ENCODE measurements around the gene DSTN. TPM values are rescaled to one million over a fixed set of nuclear protein-coding genes. Genes with fewer than 3 reads are reported as not detected.

The DSTN gene
- total and polyA plus RNA-seq, 2 donors (not counting 3 experiments of a cell fraction or from before 2014, with no cell fraction given) = 66.1 to 300 TPM

DNA sequence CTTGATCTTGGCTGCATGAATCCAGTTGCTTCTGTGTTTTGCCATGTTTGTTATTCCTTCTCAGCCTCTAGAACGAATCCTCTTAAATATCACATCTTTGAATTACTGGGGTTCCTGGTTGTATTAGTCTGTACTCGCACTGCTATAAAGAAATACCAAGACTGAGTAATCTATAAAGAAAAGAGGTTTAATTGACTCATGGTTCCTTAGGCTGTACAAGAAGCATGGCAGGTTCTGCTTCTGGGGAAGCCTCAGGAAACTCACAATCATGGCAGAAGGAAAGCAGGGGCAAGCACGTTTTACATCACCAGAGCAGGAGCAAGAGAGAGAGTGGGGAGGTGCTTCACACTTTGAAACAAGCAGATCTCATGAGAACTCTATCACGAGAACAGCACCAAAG is 20.7 kb upstream of the DSTN start:
- H3K79me2 ChIP-seq (ENCODE audit: control insufficient read depth, insufficient read depth, low read length) = no peaks in the 10 kb centered on the region
- no peak for FAIRE-seq
- dilution Hi-C loops (cut with MboI; ENCODE audit: extremely low pct_ligation_motif_present, low sequenced_read_pairs) (no loop called here), intact Hi-C loops (cut with micrococcal nuclease) (no loop called here)
- ChIA-PET CTCF (no interaction called here), POLR2A (no interaction called here)
- DNase-seq (ENCODE audit: low read depth, low spot score) = no peak
- no peaks in the 10 kb centered on the region for H3K36me3 ChIP-seq (ENCODE audit: control insufficient read depth in 2 of 2, extremely low read depth in 1 of 2, insufficient read depth in 2 of 2, low read length in 2 of 2)
- no TSS peak for BruUV-seq (replicated peaks)
- H3K9ac ChIP-seq (replicated peaks; ENCODE audit: extremely low read depth, insufficient read depth, low read length) = no peak overlapping the region
- H3K27ac ChIP-seq (ENCODE audit: insufficient read depth, low read depth, low read length) = no peak overlapping the region
- no peaks in the 10 kb centered on the region for H3K27me3 ChIP-seq (ENCODE audit: control insufficient read depth in 2 of 2, insufficient read depth in 2 of 2, low read length in 2 of 2)
- no peak overlapping the region for H3K4me3 ChIP-seq (replicated peaks in 1 of 3; ENCODE audit: insufficient read depth in 1 of 3, low read depth in 1 of 3, low read length in 3 of 3)
- H3K4me2 ChIP-seq (ENCODE audit: insufficient read depth, low read length) = no peak overlapping the region
- H3K4me1 ChIP-seq (ENCODE audit: control insufficient read depth, extremely low read depth, insufficient read depth, low read length) = no peaks in the 10 kb centered on the region
- TF ChIP-seq GATA2 (IDR thresholded peaks at IDR 0.05; ENCODE audit: insufficient read depth, insufficient read length, low read depth, low read length) (no peak), POLR2A (IDR thresholded peaks at IDR 0.05; ENCODE audit: low read depth, low read length) (no peak), MYC (IDR thresholded peaks at IDR 0.05; ENCODE audit: low read depth, low read length) (no peak)
- no peak overlapping the region for H2AFZ ChIP-seq (ENCODE audit: low read depth, low read length)
- no peaks in the 10 kb centered on the region for H3K9me1 ChIP-seq (replicated peaks; ENCODE audit: control insufficient read depth, extremely low read depth, insufficient read depth, low read length)
- no peaks in the 10 kb centered on the region for H3K9me3 ChIP-seq (replicated peaks; ENCODE audit: control insufficient read depth, insufficient read depth, low read length)
- no peaks in the 10 kb centered on the region for H4K20me1 ChIP-seq (replicated peaks; ENCODE audit: control insufficient read depth, extremely low read depth, insufficient read depth, low read length)

DNA sequence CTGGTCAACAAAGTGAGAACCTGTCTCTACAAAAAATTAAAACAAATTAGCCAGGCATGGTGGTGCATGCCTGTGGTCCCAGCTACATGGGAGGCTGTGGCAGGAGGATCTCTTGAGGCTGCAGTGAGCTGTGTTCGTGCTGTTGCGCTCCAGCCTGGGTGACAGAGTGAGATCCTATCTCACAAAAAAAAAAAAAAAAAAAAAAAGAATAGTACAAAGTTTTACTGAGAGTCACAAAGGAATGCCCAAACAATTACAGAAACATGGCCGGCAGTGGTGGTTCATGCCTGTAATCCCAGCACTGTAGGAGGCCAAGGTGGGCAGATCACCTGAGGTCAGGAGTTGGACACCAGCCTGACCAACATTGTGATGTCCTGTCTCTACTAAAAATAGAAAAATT is 14.8 kb upstream of the DSTN start:
- POLR2A ChIA-PET = no interaction called here
- DNase-seq (ENCODE audit: low read depth, low spot score) (no peak), FAIRE-seq (no peak)
- Histone ChIP-seq H3K4me3 (replicated peaks in 1 of 3; ENCODE audit: insufficient read depth in 1 of 3, low read depth in 1 of 3, low read length in 3 of 3) (no peak overlapping the region), H3K27me3 (ENCODE audit: control insufficient read depth in 2 of 2, insufficient read depth in 2 of 2, low read length in 2 of 2) (no peaks in the 10 kb centered on the region), H3K4me2 (ENCODE audit: insufficient read depth, low read length) (no peak overlapping the region), H3K4me1 (ENCODE audit: control insufficient read depth, extremely low read depth, insufficient read depth, low read length) (peaks cover 35% of the 10 kb centered on the region), H2AFZ (ENCODE audit: low read depth, low read length) (no peak overlapping the region), H3K9me1 (replicated peaks; ENCODE audit: control insufficient read depth, extremely low read depth, insufficient read depth, low read length) (no peaks in the 10 kb centered on the region), H3K9me3 (replicated peaks; ENCODE audit: control insufficient read depth, insufficient read depth, low read length) (no peaks in the 10 kb centered on the region), H3K79me2 (ENCODE audit: control insufficient read depth, insufficient read depth, low read length) (no peaks in the 10 kb centered on the region), H3K36me3 (ENCODE audit: control insufficient read depth in 2 of 2, extremely low read depth in 1 of 2, insufficient read depth in 2 of 2, low read length in 2 of 2) (no peaks in the 10 kb centered on the region), H4K20me1 (replicated peaks; ENCODE audit: control insufficient read depth, extremely low read depth, insufficient read depth, low read length) (no peaks in the 10 kb centered on the region), H3K9ac (replicated peaks; ENCODE audit: extremely low read depth, insufficient read depth, low read length) (no peak overlapping the region), H3K27ac (ENCODE audit: insufficient read depth, low read depth, low read length) (no peak overlapping the region)
- TF ChIP-seq POLR2AphosphoS5 (IDR thresholded peaks at IDR 0.05; ENCODE audit: insufficient read depth, low read depth, low read length) (no peak), FOS (IDR thresholded peaks at IDR 0.05; ENCODE audit: borderline replicate concordance, insufficient read depth, low read length) (no peak), JUN (IDR thresholded peaks at IDR 0.05; ENCODE audit: borderline replicate concordance, insufficient read depth, insufficient read length, low read depth) (no peak), EZH2 (IDR thresholded peaks at IDR 0.05; ENCODE audit: borderline replicate concordance, low read depth, low read length, severe bottlenecking) (no peak), GATA2 (IDR thresholded peaks at IDR 0.05; ENCODE audit: insufficient read depth, insufficient read length, low read depth, low read length) (no peak), POLR2A (IDR thresholded peaks at IDR 0.05; ENCODE audit: low read depth, low read length) (no peak), MYC (IDR thresholded peaks at IDR 0.05; ENCODE audit: low read depth, low read length) (no peak)
- TF ChIP-seq, protein P1, sequence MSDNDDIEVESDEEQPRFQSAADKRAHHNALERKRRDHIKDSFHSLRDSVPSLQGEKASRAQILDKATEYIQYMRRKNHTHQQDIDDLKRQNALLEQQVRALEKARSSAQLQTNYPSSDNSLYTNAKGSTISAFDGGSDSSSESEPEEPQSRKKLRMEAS (IDR thresholded peaks at IDR 0.05; ENCODE audit: insufficient read depth, insufficient read length) = no peak
- TF ChIP-seq, protein P2, sequence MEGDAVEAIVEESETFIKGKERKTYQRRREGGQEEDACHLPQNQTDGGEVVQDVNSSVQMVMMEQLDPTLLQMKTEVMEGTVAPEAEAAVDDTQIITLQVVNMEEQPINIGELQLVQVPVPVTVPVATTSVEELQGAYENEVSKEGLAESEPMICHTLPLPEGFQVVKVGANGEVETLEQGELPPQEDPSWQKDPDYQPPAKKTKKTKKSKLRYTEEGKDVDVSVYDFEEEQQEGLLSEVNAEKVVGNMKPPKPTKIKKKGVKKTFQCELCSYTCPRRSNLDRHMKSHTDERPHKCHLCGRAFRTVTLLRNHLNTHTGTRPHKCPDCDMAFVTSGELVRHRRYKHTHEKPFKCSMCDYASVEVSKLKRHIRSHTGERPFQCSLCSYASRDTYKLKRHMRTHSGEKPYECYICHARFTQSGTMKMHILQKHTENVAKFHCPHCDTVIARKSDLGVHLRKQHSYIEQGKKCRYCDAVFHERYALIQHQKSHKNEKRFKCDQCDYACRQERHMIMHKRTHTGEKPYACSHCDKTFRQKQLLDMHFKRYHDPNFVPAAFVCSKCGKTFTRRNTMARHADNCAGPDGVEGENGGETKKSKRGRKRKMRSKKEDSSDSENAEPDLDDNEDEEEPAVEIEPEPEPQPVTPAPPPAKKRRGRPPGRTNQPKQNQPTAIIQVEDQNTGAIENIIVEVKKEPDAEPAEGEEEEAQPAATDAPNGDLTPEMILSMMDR (IDR thresholded peaks at IDR 0.05; ENCODE audit: extremely low read depth in 1 of 2, insufficient read depth in 1 of 2, low read depth in 1 of 2, low read length in 2 of 2) = no peak
- CTCF ChIA-PET = interaction anchor here (5.0 kb wide), 1 partner anchor 12 kb away, joined by 30 read pairs; no protein-coding TSS in a partner anchor
- dilution Hi-C loops (cut with MboI; ENCODE audit: extremely low pct_ligation_motif_present, low sequenced_read_pairs) = no loop called here
- intact Hi-C loops (cut with micrococcal nuclease) = no loop called here
- no TSS peak for BruUV-seq (replicated peaks)

Measured in endothelial cell of umbilical vein (primary cell).